Measurements from ENCODE around the gene MAP3K4.

Gene MAP3K4

DNA sequence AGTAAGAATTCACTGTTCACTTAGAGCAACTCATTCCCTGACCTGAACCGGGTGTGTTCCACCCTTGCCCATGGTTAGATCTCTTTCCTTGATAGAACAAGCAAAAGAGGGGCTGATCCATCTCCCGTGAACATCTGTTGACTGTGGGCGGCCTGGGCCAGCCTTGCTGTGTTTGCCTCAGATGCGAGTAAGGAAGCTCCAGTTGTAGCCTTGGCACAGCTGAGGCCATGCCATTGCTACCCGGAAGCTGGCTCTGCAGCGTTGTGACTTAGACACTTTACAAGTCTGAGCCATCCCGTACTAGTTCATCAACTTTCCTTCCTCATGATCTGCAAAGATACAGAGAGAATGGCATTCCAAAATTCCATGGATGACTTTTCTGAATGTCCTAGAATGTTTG, 139.0 kb downstream of the MAP3K4 start:
- DNase-seq, result no peak

DNA sequence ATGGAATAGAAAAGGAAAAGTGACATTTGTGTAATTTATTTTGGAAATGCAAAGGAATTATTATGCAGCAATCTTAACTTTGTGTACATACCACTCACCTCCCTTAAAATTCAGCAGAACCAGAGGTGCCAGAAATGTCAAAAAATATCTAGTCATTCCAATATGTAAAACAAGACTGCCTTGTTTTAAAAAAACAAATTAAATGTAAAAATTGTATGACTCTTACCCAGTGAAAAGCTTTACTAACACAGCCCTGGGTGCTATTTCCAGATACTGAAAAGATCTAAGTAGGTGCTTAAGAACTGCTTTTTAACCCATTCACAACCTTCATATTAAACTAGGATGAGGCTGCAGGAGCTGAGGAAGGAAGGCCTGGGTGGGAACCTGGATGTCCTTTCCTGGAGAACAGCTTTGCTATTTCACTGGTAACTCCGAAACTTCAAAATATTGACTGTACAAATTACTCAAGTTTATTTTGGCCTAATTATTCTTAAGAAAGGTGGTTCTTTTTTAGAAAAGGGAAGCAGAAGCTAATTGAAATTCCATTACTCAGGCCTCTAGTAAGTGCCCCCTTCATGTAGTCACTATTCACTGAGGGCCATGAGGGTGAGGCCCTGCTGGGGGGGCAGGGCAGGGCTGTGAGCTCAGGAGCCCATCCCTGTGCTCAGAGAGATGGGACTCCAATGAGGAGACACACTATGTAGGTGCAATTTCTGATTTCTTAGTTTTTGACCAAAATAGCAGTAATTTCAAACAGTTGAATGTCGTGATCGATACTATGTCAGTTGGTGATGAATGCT, 139.6 kb downstream of the MAP3K4 start:
- no peak for DNase-seq

DNA sequence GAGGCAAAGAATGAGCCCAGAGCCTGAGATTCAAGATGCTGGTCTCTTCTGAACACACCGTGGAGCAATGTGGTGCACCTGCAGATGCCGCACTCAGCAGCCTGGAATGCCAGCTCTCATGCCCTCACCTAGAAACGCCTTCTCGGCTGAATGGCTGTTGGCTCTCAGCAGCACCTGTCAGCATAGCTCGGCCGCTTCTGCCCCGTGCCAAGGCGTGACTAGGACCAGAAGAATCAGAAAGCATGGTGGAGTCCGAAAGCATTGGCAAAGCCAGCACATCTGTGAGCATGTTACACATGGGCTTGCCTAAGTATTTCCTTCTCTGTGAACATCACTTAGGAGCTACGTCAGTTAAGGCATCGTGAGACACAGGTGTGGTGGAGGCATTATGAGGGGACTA, 140.8 kb downstream of the MAP3K4 start:
- no peak for DNase-seq

DNA sequence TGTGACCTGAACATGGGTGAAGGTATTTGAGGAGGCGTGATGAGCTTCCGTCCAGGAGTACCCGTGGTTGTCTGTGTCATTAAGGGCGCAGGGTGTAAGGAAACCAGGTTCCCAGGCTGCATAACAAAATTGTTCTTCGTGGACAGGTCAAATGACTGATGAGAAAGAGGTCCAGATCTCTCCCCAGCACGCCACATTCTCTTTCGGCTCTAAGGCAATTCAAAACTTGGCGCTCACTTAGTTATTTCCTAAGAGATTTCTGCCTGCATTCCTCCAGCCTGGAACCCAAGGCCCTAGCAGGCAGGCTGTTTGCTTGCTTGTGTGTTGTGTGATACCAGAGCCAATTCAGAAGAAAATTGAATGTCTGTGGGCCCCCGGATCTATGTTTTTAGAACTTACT, 142.4 kb downstream of the MAP3K4 start:
- no peak for DNase-seq

DNA sequence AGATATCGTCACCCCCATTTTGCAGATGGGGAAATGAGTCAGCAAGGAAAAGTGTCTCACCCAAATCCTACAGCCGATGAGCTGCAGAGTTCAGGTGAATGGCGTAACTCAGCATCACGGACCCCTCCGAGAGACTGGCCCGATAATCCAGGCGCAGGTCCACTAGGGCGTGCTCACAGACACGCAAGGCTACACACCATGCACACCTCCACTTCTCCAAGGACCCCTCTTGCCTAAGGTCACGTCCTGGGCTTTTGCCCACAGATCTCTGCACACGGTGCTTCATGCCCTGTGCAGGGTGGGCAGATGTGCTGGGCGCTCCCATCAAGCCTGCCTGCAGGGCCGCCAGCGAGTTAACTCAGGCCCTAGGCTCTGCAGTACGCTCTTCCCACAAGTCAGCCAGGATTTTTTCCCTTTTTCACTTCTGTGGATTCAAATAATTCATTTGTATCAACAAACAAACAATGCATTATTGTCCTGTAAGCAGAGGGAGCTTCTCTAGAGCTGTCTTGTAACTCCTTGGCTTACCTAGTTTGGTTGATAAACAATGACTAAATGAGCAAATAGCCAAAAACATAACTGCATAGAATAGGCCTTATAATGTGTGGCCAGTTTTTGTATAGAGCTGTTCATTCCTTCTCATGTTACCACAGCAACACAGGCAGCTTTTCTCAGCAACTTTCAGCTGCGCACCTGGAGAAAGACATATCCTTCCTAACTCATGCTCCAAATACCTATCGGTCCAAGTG, 143.2 kb downstream of the MAP3K4 start:
- DNase-seq, result no peak

DNA sequence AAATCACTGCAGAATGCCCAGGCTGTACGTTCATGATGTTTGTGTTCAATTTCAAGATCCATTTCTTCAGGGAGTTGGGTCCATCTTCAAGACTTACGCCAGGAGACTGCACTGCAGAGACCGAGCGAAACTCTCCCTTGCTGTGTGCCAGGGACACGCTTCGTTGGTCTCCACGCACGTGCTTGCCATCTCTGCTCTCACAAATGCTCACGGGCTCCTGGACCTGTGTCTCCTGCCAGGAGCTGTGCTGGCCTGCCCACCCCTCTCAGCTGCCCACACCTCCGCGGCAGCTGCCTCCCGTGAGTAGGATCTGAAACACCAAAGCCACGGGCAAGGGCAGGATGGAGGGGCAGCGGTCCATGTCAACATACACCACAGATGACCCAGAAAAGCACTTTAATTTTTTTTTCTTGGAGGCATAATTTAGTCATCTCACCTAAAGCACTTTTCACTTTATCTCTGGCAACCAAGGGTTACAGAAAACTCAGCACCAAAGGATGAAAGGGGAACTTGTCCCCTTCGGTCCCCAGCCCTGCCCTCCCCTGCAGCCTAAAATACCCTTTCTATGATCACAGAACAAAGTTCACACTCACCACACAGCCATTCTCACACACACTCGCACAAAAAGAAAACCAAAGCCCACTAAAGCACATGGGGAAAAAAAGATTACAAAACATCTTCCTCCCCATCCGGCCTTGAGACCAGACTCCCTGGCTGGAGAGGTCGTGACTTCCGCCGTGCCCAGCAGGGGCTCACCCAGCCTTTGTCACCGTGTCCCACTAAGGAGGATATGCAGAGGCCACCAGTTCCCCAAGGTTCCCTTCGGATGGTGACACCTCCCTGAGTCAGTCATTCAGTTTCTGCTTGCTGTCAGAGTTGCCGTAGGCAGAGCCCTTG, 144.4 kb downstream of the MAP3K4 start:
- DNase-seq, result no peak

DNA sequence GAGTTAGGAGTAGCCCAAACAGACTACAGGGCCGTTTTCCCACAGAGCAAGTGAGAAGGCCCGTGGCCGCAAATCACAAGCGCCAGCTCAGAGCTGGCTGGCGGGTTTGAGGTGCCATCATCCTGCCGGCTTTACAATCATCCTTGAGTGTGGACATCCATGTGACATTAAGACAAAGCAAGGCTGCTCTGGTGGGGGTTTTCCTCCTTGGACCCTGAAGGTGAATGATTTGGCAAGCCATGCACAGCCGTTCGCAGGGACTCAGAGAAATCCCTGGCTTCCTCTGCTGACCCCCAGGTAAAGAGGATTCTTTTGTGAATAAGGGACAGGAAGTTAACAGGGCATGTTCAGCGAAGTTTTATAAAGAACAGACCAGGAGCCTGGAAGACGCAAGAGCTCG, 145.1 kb downstream of the MAP3K4 start:
- no peak for DNase-seq

DNA sequence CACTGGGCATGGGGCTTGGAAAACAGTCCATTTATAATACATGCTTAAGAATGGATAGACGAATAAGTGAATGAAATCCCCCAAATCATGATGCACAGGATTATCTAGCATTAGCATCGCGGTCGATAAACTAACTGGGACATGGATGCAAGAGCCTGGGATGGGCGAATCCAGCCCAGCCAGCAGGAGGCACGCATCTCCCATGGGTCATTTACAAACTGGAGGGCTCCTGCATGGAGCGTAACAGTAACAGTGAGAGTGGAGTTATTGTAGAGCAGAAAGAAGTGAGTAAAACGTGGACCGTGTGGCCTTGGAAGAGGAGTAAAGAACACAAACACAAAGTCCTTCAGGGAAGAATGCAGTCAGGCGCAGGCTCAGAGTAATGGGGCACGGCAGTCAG, 145.8 kb downstream of the MAP3K4 start:
- no peak for DNase-seq

DNA sequence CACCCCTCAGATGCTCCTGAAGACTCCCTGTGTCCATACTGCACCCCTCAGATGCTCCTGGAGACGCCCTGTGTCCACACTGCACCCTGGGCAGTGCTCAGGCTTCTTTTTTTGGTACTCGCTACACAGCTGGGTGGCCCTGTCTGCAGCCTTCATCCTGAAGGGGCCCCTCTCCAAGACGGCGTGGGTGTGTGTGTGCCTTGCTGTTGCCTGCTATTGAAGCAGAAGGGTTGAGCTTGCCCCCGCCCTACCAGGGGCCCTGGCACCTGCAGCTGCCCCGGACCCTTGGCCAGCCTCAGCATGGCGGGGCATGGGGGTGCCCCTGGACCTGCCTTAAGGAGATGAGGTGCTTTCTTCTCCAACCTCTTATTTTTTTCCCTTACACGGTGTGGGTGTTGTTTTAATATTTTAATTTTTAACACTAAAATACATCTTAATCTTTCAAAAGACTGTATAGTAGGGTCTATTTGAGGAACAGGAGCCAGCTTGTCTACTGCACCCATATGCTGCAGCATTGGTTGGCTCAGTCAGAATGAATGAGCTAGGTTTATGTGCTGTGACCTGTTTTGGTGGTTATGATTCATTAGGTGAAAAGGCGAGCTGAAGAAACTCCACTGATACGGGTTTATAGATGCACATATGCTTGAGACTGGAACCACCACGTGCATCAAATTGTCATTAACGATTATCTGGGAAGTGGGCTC, 146.4 kb downstream of the MAP3K4 start:
- no peak for DNase-seq

DNA sequence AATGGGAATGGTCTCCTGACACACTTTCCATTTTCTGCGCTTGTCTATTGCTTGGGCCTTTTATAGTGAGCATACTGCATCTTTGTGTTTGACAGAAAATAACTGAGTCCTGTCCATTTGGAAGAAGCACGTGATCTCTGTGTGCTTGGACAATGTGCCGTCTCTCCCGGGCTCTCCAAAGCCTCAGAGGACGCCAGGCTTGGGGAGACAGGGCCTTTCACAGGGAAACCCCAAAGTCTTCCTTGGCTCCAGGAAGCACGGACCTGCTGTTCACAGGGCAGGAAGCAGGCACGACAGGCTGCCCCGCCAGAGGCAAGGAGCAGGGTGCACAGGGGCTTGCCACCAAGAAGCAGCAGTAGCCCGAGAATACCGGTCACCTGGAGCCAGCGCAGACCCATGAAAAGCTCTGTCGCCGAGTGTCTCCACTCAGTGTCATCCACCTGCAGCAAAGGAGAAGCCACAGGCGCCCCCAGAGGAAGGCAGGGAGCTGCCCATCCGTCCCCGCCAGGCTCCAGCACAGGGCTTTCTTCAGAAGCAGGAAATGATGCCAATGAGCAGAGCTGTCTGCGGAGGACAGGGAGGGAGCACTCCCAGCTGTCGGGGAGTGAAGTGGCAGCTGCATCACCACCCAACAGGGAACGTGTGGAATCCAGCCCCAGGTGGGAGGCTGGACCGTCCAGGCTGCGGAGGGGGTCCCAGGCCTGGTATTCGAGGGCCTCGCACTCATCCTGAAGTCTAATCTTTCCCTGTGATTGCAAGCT, 147.2 kb downstream of the MAP3K4 start:
- DNase-seq, result no peak

DNA sequence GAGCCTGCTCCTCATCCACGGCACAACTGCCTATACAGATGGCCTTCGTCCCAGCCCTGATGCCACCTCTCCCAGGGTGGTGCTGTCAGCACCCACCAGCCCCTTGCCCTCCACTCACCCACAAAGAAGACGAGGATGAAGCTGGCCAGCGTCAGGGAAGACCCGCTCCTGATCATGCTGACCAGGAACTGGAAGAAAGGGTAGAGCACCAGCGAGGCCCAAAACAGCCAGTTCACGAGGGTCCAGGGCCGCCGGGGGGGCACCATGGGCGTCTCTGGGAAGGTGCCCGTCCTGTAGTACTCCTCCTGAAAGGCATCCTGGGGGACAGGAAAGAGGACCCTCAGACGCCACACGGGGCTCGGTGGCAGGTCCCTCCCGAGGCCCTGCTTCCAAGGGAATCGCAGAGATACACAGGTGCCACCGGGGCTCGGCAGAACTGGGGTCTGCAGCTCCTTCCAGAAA, 147.8 kb downstream of the MAP3K4 start:
- no peak for DNase-seq

DNA sequence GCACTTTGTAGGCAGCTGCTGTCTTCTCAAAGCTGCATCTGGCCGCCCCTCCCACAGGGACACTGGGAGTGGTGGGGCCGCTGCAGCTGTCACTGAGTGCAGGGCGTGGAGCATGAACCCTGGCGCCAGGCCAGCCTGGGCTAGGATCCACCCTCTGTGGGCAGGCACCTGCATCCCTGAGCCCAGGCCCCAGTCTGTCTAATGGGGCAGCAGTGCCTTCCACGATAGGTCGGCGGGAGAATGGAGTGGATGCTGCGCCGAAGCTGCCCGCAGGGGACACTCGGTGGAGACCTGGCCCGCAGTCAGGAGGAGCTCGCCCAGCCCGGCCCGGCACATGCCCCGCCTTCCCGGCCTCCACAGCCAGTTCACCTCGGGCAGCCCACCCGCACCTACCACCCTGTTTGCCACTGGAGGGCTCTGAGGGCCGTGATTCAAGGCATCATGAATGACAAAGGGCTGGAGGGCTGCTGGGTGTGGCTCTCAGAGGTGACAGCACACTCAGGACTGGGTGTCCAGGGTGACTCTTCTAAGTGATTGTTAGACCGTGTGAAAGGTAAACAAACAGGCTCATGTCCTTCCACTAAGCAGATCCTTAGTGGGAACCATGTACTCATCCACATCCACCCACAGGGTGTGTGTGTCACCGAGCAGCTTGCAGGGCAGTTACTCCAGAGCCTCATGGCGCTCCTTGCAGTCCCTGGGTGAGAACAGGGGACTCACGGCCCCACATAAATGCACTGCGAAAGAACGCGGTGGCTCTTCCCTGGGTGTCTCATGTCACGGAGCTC, 148.4 kb downstream of the MAP3K4 start:
- DNase-seq, result no peak

DNA sequence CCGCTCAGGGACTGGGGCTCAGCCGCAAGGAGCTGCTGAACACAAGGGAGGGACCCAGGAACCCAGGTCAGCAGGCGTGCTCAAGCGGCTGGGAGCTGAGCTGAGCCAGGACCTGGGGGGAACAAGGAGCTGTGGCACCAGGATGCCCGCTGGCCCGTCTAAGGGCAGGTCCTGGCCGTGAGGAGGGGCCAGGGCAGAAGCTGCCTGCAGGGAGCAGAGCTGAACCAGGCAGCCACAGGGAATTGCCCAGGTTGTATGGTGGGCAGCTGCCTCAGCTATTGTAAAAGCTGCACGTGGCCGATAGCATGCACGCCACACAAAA, 148.9 kb downstream of the MAP3K4 start:
- DNase-seq, result no peak

DNA sequence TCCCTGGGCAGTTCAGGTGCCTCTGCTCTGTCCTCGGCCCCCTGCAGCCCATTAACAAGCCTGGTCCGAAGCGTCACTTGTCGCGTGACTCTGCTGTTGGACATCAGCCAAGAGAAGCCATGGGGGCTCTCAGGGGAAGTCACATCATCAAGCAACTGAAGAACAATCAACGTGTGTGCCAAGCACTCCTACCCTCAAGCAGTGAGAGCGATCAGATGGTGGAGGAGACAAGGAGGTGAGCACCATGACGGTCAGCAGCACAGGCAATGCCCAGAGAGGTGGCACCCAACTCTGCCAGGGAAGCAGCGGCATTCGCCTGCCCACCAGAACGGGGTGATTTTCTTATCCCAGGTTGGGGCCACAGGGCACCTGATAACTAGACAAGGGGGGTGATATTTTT, 149.6 kb downstream of the MAP3K4 start:
- DNase-seq, result no peak

DNA sequence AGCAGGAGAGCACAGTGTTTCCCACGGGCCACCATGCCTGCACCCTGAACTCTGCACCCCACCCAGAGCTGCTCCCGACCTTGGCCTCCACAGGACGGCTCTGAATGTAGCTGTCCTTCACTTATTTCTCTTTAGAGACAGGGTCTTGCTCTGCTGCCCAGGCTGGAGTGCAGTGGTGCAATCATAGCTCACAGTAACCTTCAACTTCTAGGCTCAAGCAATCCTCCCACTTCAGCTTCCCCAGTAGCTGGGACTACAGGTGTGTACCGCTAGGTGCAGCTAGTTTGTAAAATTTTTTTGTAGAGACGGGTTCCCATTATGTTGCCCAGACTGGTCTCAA, 151.4 kb downstream of the MAP3K4 start:
- no peak for DNase-seq

DNA sequence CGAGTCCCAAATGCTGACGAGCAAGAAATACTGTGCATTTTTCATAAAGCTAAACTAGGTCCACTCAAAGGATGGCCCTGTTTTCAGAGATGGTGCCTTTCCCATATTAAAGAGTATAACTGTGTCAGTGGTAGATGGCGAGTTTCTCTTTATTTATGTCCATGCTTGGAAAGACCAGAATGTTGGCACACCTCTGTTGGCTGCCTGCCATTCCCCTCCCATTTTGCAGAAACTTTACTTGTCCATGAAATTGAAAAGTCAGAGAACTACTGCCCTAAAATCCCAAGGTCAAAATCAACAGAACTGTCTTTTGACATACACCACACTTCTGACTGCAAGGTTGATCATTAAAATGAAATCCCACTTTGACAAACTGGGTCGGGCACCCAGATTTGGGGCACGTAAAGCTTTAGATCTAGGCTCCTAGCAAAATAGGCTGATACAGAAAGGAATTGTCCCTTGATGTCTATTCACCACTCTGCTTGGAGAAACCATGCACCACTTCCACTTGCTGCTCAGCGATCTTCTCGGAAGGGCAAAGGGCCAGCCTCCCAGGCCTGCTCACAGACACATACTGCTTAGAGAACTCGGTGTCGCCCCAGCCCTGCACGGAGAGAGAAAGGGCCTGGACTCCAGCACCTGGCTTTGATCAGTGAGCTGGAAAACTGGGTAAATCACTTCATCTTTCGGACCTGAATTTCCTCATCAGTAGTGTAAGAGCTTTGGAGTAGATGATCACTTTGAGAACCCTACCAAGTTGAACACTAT, 152.3 kb downstream of the MAP3K4 start:
- DNase-seq, result no peak

DNA sequence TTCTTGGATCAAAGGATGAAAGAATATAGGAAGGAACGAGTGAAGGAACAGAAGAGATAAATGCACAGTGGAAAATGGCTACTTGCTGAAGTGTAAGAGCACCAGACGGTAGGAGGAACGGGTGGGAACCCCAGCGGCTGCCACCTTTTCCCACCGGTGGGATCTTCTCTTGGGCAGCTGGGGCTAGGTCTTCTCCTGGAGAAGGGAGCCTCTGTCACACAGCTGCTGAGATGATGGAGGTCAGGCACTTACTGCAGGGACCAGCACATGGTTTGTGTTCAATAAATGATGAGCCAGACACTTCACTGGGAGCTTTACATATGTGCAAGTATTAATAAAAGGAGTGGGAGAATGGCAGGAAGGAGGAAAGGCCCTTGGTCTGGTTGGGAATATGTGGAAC, 158.6 kb downstream of the MAP3K4 start:
- no peak for DNase-seq

DNA sequence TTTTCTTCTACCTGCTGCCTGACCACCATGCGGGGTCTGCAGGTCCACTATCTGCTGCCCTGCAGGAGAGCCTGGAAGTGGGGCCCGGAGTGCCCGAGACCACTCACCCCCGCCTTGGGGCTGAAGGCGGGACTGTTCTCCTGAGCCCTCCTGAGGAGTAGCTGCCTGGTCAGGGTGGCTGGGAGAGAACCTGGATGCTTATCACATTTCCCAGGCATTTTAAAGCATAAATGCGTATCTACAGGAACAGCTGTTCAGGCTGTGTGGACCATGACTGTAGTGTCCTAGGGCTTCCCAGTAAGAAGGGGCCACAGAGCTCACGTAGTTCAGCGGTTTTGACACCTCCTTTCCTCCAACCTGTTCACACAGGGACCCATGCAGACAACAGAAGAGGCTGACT, 159.0 kb downstream of the MAP3K4 start:
- DNase-seq, result no peak

DNA sequence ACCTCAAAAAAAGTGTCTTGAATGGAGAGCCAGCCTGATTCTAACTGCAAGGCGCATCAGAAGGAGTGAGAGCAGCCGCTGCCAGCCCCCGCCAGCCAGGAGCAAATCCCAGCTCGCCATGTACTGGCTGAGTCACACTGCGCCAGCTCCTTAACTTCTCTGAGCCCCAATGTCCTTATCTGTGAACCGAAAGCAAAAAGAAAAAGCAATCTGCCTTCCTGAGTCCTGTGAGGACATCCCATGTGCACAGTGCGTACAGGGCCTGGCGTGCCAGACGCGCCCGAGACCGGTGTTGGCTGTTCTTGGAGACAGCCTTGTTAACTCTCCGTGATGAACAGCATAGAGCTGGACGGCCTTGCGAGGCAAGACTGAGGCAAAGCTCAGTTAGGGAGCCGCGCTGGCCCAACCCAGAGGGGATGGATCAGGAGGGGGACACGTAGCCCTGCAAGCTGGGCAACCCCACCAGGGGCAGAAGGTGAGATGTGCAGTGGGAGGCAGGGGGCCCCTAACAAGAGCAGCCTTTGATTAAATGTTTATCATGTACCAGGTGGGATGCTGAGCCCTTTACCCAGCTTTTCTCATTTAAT, 159.6 kb downstream of the MAP3K4 start:
- DNase-seq, result no peak
